DND-41 (cell line): Measurements from ENCODE around the gene FGF18.
"Not testable (repeated sequence)": the region's sequence is repeated elsewhere in the genome, so short reads cannot be mapped to it uniquely, and the experiment has no call there.

Experiments
- ATAC-seq: fragments of 200-7000 bp; cut with Tn5 transposase; 3 replicates; pipeline ENCODE4 v1.9.1; 2021; ENCODE audit warnings: low read depth; ENCODE audit not compliant: insufficient read depth
- DNase-seq: peaks from one replicate; pipeline ENCODE4 v3.0.0-alpha.2; 2020
- H2AFZ ChIP-seq: 2 replicates; pipeline ENCODE4 v1.6.0; 2012; ENCODE audit warnings: low read depth, low read length
- H3K27ac ChIP-seq: 2 replicates; pipeline ENCODE4 v1.5.1; 2012; ENCODE audit warnings: low read length, inconsistent platforms
- H3K27me3 ChIP-seq: fragments of 200-600 bp; sonication (generic); 2 replicates; pipeline ENCODE4 v1.6.0; 2012; ENCODE audit warnings: low read length, mild to moderate bottlenecking, inconsistent platforms; ENCODE audit not compliant: insufficient read depth, poor library complexity
- H3K36me3 ChIP-seq: 2 replicates; pipeline ENCODE4 v1.5.1; 2012; ENCODE audit warnings: low read length, inconsistent platforms; ENCODE audit not compliant: insufficient read depth
- H3K4me1 ChIP-seq: 2 replicates; pipeline ENCODE4 v1.5.1; 2012; ENCODE audit warnings: mild to moderate bottlenecking, low read length; ENCODE audit not compliant: insufficient read depth
- H3K4me2 ChIP-seq: 2 replicates; pipeline ENCODE4 v1.6.0; 2012; ENCODE audit warnings: mild to moderate bottlenecking, moderate library complexity, low read length, inconsistent platforms; ENCODE audit not compliant: insufficient read depth
- H3K4me3 ChIP-seq, 2 experiments: fragments of 200-600 bp in 1 of 2; shearing (Covaris generic) in 1 of 2; 2 replicates each; pipeline ENCODE4 v1.5.1; 2012 to 2016; ENCODE audit warnings: inconsistent platforms in 2 of 2, low read length in 2 of 2, mild to moderate bottlenecking in 2 of 2, low read depth in 1 of 2, moderate library complexity in 1 of 2
- H3K79me2 ChIP-seq: 2 replicates; pipeline ENCODE4 v1.6.0; 2012; ENCODE audit warnings: low read length, inconsistent platforms; ENCODE audit not compliant: insufficient read depth
- H3K9ac ChIP-seq: 2 replicates; pipeline ENCODE4 v1.6.0; 2012; ENCODE audit warnings: low read depth, mild to moderate bottlenecking, inconsistent platforms, low read length, moderate library complexity
- H3K9me3 ChIP-seq: 2 replicates; pipeline ENCODE4 v1.5.1; 2012; ENCODE audit warnings: low read length, moderate library complexity, mild to moderate bottlenecking, inconsistent platforms; ENCODE audit not compliant: insufficient read depth, severe bottlenecking
- H4K20me1 ChIP-seq: 2 replicates; pipeline ENCODE4 v1.6.0; 2012; ENCODE audit warnings: low read length; ENCODE audit not compliant: insufficient read depth
- EZH2 ChIP-seq: IDR thresholded peaks from 3 replicates; pipeline ENCODE4 v1.6.1; 2012; ENCODE audit warnings: borderline replicate concordance, low read depth, mild to moderate bottlenecking, moderate library complexity, low read length, inconsistent platforms; ENCODE audit not compliant: severe bottlenecking
- TF ChIP-seq, protein P1 (sequence below): IDR thresholded peaks from 2 replicates; pipeline ENCODE4 v1.5.1; 2012; ENCODE audit warnings: borderline replicate concordance, low read length, moderate library complexity, mild to moderate bottlenecking; ENCODE audit not compliant: poor library complexity, severe bottlenecking; ENCODE audit errors: extremely low read depth

The FGF18 gene

GRCh38 chr5:171496456-171496855 lies 77.0 kb downstream of the FGF18 start:
- no peak for ATAC-seq
- no peak overlapping the region for H3K4me2 ChIP-seq
- H3K27me3 ChIP-seq, result no peaks in the 10 kb centered on the region
- H3K4me3 ChIP-seq, result no peak overlapping the region
- H3K4me1 ChIP-seq, result no peaks in the 10 kb centered on the region
- no peak for DNase-seq
- H3K27ac ChIP-seq, result no peak overlapping the region
- no peak overlapping the region for H3K9ac ChIP-seq
- H4K20me1 ChIP-seq, result no peaks in the 10 kb centered on the region
- H2AFZ ChIP-seq, result no peak overlapping the region
- no peaks in the 10 kb centered on the region for H3K79me2 ChIP-seq
- no peaks in the 10 kb centered on the region for H3K9me3 ChIP-seq
- no peaks in the 10 kb centered on the region for H3K36me3 ChIP-seq
- TF ChIP-seq EZH2, result no peak
- TF ChIP-seq, protein P1, sequence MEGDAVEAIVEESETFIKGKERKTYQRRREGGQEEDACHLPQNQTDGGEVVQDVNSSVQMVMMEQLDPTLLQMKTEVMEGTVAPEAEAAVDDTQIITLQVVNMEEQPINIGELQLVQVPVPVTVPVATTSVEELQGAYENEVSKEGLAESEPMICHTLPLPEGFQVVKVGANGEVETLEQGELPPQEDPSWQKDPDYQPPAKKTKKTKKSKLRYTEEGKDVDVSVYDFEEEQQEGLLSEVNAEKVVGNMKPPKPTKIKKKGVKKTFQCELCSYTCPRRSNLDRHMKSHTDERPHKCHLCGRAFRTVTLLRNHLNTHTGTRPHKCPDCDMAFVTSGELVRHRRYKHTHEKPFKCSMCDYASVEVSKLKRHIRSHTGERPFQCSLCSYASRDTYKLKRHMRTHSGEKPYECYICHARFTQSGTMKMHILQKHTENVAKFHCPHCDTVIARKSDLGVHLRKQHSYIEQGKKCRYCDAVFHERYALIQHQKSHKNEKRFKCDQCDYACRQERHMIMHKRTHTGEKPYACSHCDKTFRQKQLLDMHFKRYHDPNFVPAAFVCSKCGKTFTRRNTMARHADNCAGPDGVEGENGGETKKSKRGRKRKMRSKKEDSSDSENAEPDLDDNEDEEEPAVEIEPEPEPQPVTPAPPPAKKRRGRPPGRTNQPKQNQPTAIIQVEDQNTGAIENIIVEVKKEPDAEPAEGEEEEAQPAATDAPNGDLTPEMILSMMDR, result no peak

DNA sequence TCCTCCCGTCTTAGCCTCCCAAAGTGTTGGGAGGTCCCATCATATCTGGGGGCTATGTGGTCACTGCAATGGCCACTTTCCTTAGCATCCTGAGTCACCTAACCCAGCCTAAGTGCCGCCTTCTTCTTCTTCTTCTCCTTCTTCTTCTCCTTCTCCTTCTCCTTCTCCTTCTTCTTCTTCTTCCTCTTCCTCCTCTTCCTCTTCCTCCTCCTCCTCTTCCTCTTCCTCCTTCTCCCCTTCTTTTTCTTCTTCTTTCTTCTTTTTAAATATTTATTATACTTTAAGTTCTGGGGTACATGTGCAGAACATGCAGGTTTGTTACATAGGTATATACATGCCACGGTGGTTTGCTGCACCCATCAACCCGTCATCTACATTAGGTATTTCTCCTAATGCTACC lies 78.0 kb downstream of the FGF18 start:
- not testable (repeated sequence) for H3K9ac ChIP-seq, ATAC-seq, H3K4me1 ChIP-seq, H3K4me3 ChIP-seq, H3K36me3 ChIP-seq, H4K20me1 ChIP-seq, H3K27ac ChIP-seq, H3K4me2 ChIP-seq, DNase-seq, H3K27me3 ChIP-seq, H3K9me3 ChIP-seq, H3K79me2 ChIP-seq, H2AFZ ChIP-seq

DNA sequence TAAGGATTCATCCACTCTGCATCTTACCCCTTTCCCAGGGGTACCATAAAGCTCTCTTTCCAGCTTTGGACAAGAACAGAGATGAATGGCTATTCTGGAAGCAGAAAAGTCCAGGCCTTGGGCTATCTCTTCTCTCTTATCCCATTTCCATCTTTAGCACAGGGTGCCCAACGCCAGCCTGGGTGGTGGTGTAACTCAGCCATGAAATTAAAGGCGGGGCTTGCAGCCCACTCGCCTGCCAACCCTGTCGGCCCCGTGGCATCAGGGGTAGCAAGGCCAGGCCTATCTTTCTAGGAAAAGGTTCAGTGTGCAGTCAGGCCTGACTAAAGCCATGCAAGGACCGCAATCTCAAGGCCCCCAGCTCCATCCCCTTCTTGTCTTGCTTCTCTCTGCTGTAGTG lies 78.7 kb downstream of the FGF18 start:
- no peak overlapping the region for H3K4me2 ChIP-seq
- H2AFZ ChIP-seq, result no peak overlapping the region
- ATAC-seq, result no peak
- H3K4me3 ChIP-seq, result no peak overlapping the region
- no peak overlapping the region for H3K27ac ChIP-seq
- no peaks in the 10 kb centered on the region for H3K4me1 ChIP-seq
- peaks cover 2% of the 10 kb centered on the region for H3K27me3 ChIP-seq
- TF ChIP-seq, protein P1, result no peak
- TF ChIP-seq EZH2, result no peak
- no peak overlapping the region for H3K9ac ChIP-seq
- H3K36me3 ChIP-seq, result no peaks in the 10 kb centered on the region
- no peak for DNase-seq
- H3K79me2 ChIP-seq, result no peaks in the 10 kb centered on the region
- H4K20me1 ChIP-seq, result no peaks in the 10 kb centered on the region
- no peaks in the 10 kb centered on the region for H3K9me3 ChIP-seq

DNA sequence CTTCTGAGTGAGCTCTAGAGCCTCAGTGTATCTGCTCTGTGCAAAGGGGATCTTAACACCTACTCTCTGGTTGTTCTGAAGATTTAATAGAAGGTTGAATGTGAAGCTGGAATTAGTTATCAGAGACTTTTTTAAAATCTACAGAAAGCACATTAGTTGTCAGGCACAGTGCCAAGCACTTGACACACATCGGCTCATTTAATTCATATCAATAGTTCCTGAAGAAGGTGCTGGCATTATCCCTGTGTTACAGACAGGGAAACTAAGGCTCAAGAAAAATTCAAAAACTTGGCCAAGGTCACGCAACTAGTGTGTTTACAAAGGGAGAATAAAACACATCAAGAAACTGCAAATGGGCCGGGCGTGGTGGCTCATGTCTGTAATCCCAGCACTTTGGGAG lies 80.2 kb downstream of the FGF18 start:
- Histone ChIP-seq H3K9ac (no peak overlapping the region), H4K20me1 (no peaks in the 10 kb centered on the region), H3K4me1 (no peaks in the 10 kb centered on the region), H3K27ac (no peak overlapping the region), H3K27me3 (peaks cover 3% of the 10 kb centered on the region), H3K9me3 (no peaks in the 10 kb centered on the region), H3K79me2 (no peaks in the 10 kb centered on the region), H3K36me3 (no peaks in the 10 kb centered on the region), H3K4me3 (no peak overlapping the region), H3K4me2 (no peak overlapping the region), H2AFZ (no peak overlapping the region)
- no peak for TF ChIP-seq EZH2
- TF ChIP-seq, protein P1, result no peak
- DNase-seq (no peak), ATAC-seq (no peak)
